Body of pancreas (tissue), 4 donors: Measurements from ENCODE around the gene PATJ.

Experiments used
- CTCF ChIP-seq, 7 experiments: fragments of 450-650 bp in 4 of 7; fragments of 200-600 bp in 3 of 7; sonication (generic) in 3 of 7; IDR thresholded peaks; one replicate each; pipeline ENCODE4 v1.5.1; 2016 to 2019; ENCODE audit warnings: antibody characterized with exemption in 7 of 7
- POLR2A ChIP-seq, 3 donors: fragments of 450-650 bp; IDR thresholded peaks; one replicate each; pipeline ENCODE4 v1.6.1; 2016; ENCODE audit warnings: antibody characterized with exemption in 3 of 3, mild to moderate bottlenecking in 2 of 3

- TF ChIP-seq CTCF (IDR thresholded peaks at IDR 0.05) (no peak), POLR2A (IDR thresholded peaks at IDR 0.05) (no peak)
These were observed 6.3 kb downstream of the PATJ start for GRCh38 chr1:61748566-61748965.
